SKM-1 (cell line): Measurements from ENCODE around the gene PEX7.
"Not testable (repeated sequence)": the region's sequence is repeated elsewhere in the genome, so short reads cannot be mapped to it uniquely, and the experiment has no call there.

Experiments
- DNase-seq: peaks from one replicate; lab custom pipeline; 2025; ENCODE audit not compliant: unreplicated experiment; lab: John Stamatoyannopoulos, UW

The PEX7 gene

GRCh38 chr6:136822376-136823127 is at the start of gene PEX7:
Gene PEX7 (plus strand): TSS chr6:136822592. CDS start chr6:136822666, 74 bp downstream.
- peak; percentile 59 for DNase-seq

- DNase-seq = no peak
These were observed 49.5 kb upstream of the PEX7 start for GRCh38 chr6:136772685-136773472.

GRCh38 chr6:136773473-136773796 is 49.0 kb upstream of the PEX7 start:
- DNase-seq = no peak

- peak; percentile 40 for DNase-seq
These were observed 48.0 kb upstream of the PEX7 start for GRCh38 chr6:136774228-136775041.

- no peak for DNase-seq
These were observed 47.3 kb upstream of the PEX7 start for GRCh38 chr6:136775081-136775480.

GRCh38 chr6:136775548-136775947 is 46.8 kb upstream of the PEX7 start:
- DNase-seq = no peak

GRCh38 chr6:136777651-136778050 is 44.7 kb upstream of the PEX7 start:
- no peak for DNase-seq

GRCh38 chr6:136779682-136780081 is 42.7 kb upstream of the PEX7 start:
- DNase-seq = no peak

GRCh38 chr6:136780972-136781371 is 41.4 kb upstream of the PEX7 start:
- no peak for DNase-seq

GRCh38 chr6:136782021-136782770 is 40.2 kb upstream of the PEX7 start:
- DNase-seq = peak; percentile 19

GRCh38 chr6:136783021-136783420 is 39.4 kb upstream of the PEX7 start:
- no peak for DNase-seq

GRCh38 chr6:136783495-136784270 is 38.7 kb upstream of the PEX7 start:
- peak; percentile 93 for DNase-seq

GRCh38 chr6:136784271-136784664 is 38.1 kb upstream of the PEX7 start:
- no peak for DNase-seq

- peak; percentile 90 for DNase-seq
These were observed 37.3 kb upstream of the PEX7 start for GRCh38 chr6:136784910-136785746.

GRCh38 chr6:136786658-136787057 is 35.7 kb upstream of the PEX7 start:
- no peak for DNase-seq

- DNase-seq = no peak
These were observed 34.7 kb upstream of the PEX7 start for GRCh38 chr6:136787726-136788068.

- DNase-seq = peak; percentile 74
These were observed 34.1 kb upstream of the PEX7 start for GRCh38 chr6:136788069-136788902.

- not testable (repeated sequence) for DNase-seq
These were observed 33.0 kb upstream of the PEX7 start for GRCh38 chr6:136789440-136789839.
